Brain microvascular endothelial cell (primary cell): ENCODE measurements around the gene LDLRAD3.

Source experiments
- DNase-seq: peaks from one replicate; pipeline ENCODE4 v3.0.0-alpha.2; 2020
- H3K27ac ChIP-seq: fragments of 250-450 bp; sonication (Bioruptor Pico); 2 replicates; pipeline ENCODE4 v1.5.1; 2020; ENCODE audit warnings: mild to moderate bottlenecking, moderate library complexity
- H3K27me3 ChIP-seq: fragments of 250-450 bp; sonication (Bioruptor Pico); replicated peaks from 2 replicates; pipeline ENCODE4 v1.5.1; 2020; ENCODE audit warnings: mild to moderate bottlenecking
- H3K36me3 ChIP-seq: fragments of 250-450 bp; sonication (Bioruptor Pico); replicated peaks from 2 replicates; pipeline ENCODE4 v1.5.1; 2020; ENCODE audit warnings: mild to moderate bottlenecking
- H3K4me3 ChIP-seq: 2 replicates; pipeline ENCODE4 v1.5.1; 2011; ENCODE audit warnings: low read depth, mild to moderate bottlenecking, control low read depth, low read length, moderate library complexity
- CTCF ChIP-seq: IDR thresholded peaks from 2 replicates; pipeline ENCODE4 v1.5.1; 2011; ENCODE audit warnings: low read depth, mild to moderate bottlenecking, moderate library complexity, low read length, control low read depth, inconsistent platforms; ENCODE audit errors: missing control alignments
- in situ Hi-C: cut with HindIII; loops from 2 replicates; pipeline ENCODE4 v1.10.0; 2017; ENCODE audit warnings: low sequenced_read_pairs, low pct_ligation_motif_present

LDLRAD3 gene

GRCh38 chr11:36141196-36141953 lies 197.5 kb downstream of the LDLRAD3 start:
- no peaks in the 10 kb centered on the region for H3K27me3 ChIP-seq
- no peak for TF ChIP-seq CTCF
- no peak for DNase-seq
- H3K36me3 ChIP-seq, result no peaks in the 10 kb centered on the region
- no peak overlapping the region for H3K27ac ChIP-seq
- H3K4me3 ChIP-seq, result no peak overlapping the region
- in situ Hi-C loops, result no loop called here

GRCh38 chr11:36141956-36142355 lies 198.1 kb downstream of the LDLRAD3 start:
- H3K27me3 ChIP-seq, result no peaks in the 10 kb centered on the region
- H3K27ac ChIP-seq, result no peak overlapping the region
- TF ChIP-seq CTCF, result no peak
- H3K36me3 ChIP-seq, result no peaks in the 10 kb centered on the region
- in situ Hi-C loops, result no loop called here
- no peak overlapping the region for H3K4me3 ChIP-seq
- no peak for DNase-seq

GRCh38 chr11:36142439-36142838 lies 198.6 kb downstream of the LDLRAD3 start:
- in situ Hi-C loops, result no loop called here
- Histone ChIP-seq H3K27me3 (no peaks in the 10 kb centered on the region), H3K36me3 (no peaks in the 10 kb centered on the region), H3K27ac (no peak overlapping the region), H3K4me3 (no peak overlapping the region)
- no peak for DNase-seq
- TF ChIP-seq CTCF, result no peak

- in situ Hi-C loops, result no loop called here
- TF ChIP-seq CTCF, result no peak
- H3K36me3 ChIP-seq, result no peaks in the 10 kb centered on the region
- H3K27me3 ChIP-seq, result no peaks in the 10 kb centered on the region
- H3K4me3 ChIP-seq, result no peak overlapping the region
- H3K27ac ChIP-seq, result no peak overlapping the region
- DNase-seq, result no peak
Observed at GRCh38 chr11:36142879-36143278, 199.0 kb downstream of the LDLRAD3 start.

- no peak for DNase-seq
Observed at GRCh38 chr11:36146437-36146836, 202.6 kb downstream of the LDLRAD3 start.

More at GRCh38 chr11:36146437-36146836, 202.6 kb downstream of the LDLRAD3 start:
- in situ Hi-C loops, result no loop called here
- Histone ChIP-seq H3K4me3 (no peak overlapping the region), H3K27ac (no peak overlapping the region), H3K36me3 (no peaks in the 10 kb centered on the region), H3K27me3 (no peaks in the 10 kb centered on the region)
- TF ChIP-seq CTCF, result no peak
